ENCODE results near the gene CALD1.

GRCh38 chr7:134901389-134902020 is 122.1 kb downstream of the CALD1 start:
- no peak for TF ChIP-seq POU6F1 (CRISPR knock-in tag; IDR thresholded peaks at IDR 0.05; ENCODE audit: borderline replicate concordance, low read depth)
- TF ChIP-seq CREB5 (CRISPR knock-in tag; IDR thresholded peaks at IDR 0.05; ENCODE audit: low read depth) = no peak
- no peak for TF ChIP-seq ARNTL (CRISPR knock-in tag; IDR thresholded peaks at IDR 0.05; ENCODE audit: borderline replicate concordance, low read depth)
- no peak for TF ChIP-seq ZFP3 (CRISPR knock-in tag; IDR thresholded peaks at IDR 0.05)
- TF ChIP-seq CSDC2 (CRISPR knock-in tag; IDR thresholded peaks at IDR 0.05) = no peak
- TF ChIP-seq TOX (CRISPR knock-in tag; IDR thresholded peaks at IDR 0.05; ENCODE audit: borderline replicate concordance) = no peak
- no peak for TF ChIP-seq GLIS3 (CRISPR knock-in tag; IDR thresholded peaks at IDR 0.05)

Data from SK-N-SH treated with all-trans-retinoic acid at 6 μM for 48 hours (cell line).